Measurements from ENCODE around the gene ACRV1. TPM values are rescaled to one million over a fixed set of nuclear protein-coding genes. Genes with fewer than 3 reads are reported as not detected.

The ACRV1 gene
- total RNA-seq, 1 donor from 2014 or later, result not detected

DNA sequence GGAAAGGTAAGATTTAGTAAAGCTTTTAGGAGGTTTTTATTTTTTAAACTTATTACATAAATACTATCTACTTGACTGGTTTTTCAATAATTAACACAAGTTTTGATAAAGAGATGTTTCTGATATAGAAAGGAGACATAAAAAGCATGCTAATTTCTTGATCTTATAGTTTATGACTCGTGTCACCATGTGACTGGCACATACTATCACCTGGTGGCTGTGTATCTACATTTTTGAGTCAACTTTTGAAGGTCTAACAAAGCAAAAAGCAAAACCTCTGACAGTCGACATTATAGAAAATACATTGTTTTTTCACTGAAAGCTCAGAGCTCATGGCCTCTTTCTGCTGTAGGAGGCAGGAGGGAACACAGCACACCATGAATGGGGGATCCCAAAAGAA, 810 bp downstream of the ACRV1 start:
- H3K4me3 ChIP-seq (ENCODE audit: low read depth, low read length), result no peak overlapping the region
- TF ChIP-seq, protein P1, sequence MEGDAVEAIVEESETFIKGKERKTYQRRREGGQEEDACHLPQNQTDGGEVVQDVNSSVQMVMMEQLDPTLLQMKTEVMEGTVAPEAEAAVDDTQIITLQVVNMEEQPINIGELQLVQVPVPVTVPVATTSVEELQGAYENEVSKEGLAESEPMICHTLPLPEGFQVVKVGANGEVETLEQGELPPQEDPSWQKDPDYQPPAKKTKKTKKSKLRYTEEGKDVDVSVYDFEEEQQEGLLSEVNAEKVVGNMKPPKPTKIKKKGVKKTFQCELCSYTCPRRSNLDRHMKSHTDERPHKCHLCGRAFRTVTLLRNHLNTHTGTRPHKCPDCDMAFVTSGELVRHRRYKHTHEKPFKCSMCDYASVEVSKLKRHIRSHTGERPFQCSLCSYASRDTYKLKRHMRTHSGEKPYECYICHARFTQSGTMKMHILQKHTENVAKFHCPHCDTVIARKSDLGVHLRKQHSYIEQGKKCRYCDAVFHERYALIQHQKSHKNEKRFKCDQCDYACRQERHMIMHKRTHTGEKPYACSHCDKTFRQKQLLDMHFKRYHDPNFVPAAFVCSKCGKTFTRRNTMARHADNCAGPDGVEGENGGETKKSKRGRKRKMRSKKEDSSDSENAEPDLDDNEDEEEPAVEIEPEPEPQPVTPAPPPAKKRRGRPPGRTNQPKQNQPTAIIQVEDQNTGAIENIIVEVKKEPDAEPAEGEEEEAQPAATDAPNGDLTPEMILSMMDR (conservative IDR thresholded peaks at IDR 0.05; ENCODE audit: low read depth, low read length), result no peak
- no peak for DNase-seq (ENCODE audit: low read depth)

- H3K4me3 ChIP-seq (ENCODE audit: low read depth, low read length), result no peak overlapping the region
- TF ChIP-seq, protein P1 (conservative IDR thresholded peaks at IDR 0.05; ENCODE audit: low read depth, low read length), result peak; percentile 48
- no peak for DNase-seq (ENCODE audit: low read depth)
These were observed 1.2 kb downstream of the ACRV1 start for GRCh38 chr11:125679397-125679796.

DNA sequence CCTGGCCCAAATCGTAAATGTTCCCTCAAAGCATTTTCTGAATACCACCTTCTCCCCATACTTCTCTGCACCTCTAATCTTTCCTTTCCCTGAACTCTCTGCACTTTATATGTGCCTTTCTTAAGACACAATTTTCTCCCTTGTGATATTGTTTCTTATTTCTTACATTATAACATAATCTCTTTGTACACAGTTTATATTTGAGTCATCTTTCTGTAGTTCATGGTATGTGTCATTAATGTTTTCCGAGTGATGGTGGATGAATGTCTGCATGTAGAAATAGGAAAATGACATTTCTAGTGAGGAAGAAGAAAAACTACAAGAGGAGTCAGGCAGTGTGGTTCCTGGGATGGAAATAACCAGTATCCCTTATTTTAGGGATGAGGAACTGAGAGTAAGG, 5.5 kb downstream of the ACRV1 start:
- H3K4me3 ChIP-seq (ENCODE audit: low read depth, low read length), result no peak overlapping the region
- no peak for DNase-seq (ENCODE audit: low read depth)
- TF ChIP-seq, protein P1 (conservative IDR thresholded peaks at IDR 0.05; ENCODE audit: low read depth, low read length), result no peak

- no peak overlapping the region for H3K4me3 ChIP-seq (ENCODE audit: low read depth, low read length)
- DNase-seq (ENCODE audit: low read depth), result no peak
- TF ChIP-seq, protein P1 (conservative IDR thresholded peaks at IDR 0.05; ENCODE audit: low read depth, low read length), result no peak
These were observed 6.4 kb downstream of the ACRV1 start for GRCh38 chr11:125674210-125674609.

- TF ChIP-seq, protein P1 (conservative IDR thresholded peaks at IDR 0.05; ENCODE audit: low read depth, low read length), result no peak
These were observed 9.1 kb downstream of the ACRV1 start for GRCh38 chr11:125671561-125671960.

DNA sequence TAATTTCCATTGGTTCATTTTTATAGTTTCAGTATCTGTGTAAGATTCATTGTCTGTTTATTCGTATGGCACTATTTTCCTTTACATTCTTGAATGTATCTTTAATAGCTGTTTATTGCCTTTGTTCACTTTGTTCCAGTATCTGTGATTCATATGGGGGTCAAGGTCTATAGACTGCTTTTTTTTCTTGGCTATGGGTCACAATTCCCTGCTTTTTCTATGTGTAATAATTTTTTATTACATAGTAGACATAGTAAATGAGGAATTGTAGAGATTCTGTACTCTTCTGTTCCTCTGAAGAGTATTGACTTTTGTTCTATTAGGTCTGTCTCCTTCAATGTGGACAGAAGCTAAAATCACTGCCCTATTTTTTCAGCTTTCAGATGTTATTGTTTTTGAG, 10.5 kb downstream of the ACRV1 start:
- no peak overlapping the region for H3K4me3 ChIP-seq (ENCODE audit: low read depth, low read length)
- TF ChIP-seq, protein P1 (conservative IDR thresholded peaks at IDR 0.05; ENCODE audit: low read depth, low read length), result no peak
- no peak for DNase-seq (ENCODE audit: low read depth)

More at GRCh38 chr11:125671561-125671960, 9.1 kb downstream of the ACRV1 start:
- H3K4me3 ChIP-seq (ENCODE audit: low read depth, low read length), result no peak overlapping the region
- no peak for DNase-seq (ENCODE audit: low read depth)

DNA sequence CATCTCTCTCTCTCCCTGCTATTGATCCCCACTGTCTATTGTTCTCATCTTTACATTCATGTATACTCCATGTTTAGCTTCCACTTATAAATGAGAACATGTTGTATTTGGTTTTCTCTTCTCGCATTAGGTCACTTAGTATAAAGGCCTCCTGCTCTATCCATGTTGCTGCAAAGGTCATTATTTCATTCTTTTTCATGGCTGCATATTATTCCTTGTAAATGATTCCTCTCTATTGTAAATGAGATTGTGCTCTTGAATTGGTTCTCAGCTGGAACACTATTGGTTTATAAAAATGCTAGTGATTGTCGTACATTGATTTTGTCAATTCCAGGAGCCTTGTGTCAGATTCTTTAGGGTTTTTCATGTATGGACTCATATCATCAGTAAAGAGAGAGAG, 13.5 kb downstream of the ACRV1 start:
- H3K4me3 ChIP-seq (ENCODE audit: low read depth, low read length), result no peak overlapping the region
- DNase-seq (ENCODE audit: low read depth), result no peak
- TF ChIP-seq, protein P1 (conservative IDR thresholded peaks at IDR 0.05; ENCODE audit: low read depth, low read length), result no peak

Measured in epithelial cell of proximal tubule (primary cell).